ENCODE measurements around the gene RPLP2. TPM values are rescaled to one million over a fixed set of nuclear protein-coding genes. Genes with fewer than 3 reads are reported as not detected.

Gene RPLP2
- total RNA-seq, 2 experiments from 2014 or later = 2,941 to 2,963 TPM

DNA sequence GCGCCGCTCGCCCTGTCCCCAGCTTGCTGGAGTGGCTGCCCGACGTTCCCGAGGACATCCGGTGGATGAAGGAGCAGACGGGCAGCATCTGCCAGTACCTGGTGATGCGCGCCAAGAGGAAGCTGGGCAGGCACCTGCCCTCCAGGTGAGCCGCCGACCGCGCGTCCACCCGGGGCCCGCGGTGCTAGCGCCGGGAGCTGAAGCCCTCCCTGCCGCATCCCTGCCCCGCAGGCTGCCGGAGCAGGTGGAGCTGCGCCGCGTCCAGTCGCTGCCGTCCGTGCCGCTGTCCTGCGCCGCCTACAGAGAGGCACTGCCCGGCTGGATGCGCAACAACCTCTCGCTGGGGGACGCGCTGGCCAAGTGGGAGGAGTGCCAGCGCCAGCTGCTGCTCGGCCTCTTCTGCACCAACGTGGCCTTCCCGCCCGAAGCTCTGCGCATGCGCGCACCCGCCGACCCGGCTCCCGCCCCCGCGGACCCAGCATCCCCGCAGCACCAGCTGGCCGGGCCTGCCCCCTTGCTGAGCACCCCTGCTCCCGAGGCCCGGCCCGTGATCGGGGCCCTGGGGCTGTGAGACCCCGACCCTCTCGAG, 14.6 kb downstream of the RPLP2 start:
- POLR2A ChIA-PET = no interaction called here
- Mint-ChIP-seq H3K4me1 (ENCODE audit: low read depth) (peaks cover 26% of the 10 kb centered on the region), H3K27ac (no peak overlapping the region), H3K36me3 (peaks cover 15% of the 10 kb centered on the region), H3K4me3 (no peak overlapping the region), H3K9me3 (no peaks in the 10 kb centered on the region), H3K27me3 (peaks cover 19% of the 10 kb centered on the region)
- no peak for DNase-seq
- intact Hi-C loops (cut with micrococcal nuclease) = no loop called here
- CTCF ChIA-PET = no interaction called here

GRCh38 chr11:824942-825341, 15.2 kb downstream of the RPLP2 start:
- intact Hi-C loops (cut with micrococcal nuclease) = no loop called here
- Mint-ChIP-seq H3K4me1 (ENCODE audit: low read depth) (peaks cover 26% of the 10 kb centered on the region), H3K27me3 (peaks cover 24% of the 10 kb centered on the region), H3K9me3 (no peaks in the 10 kb centered on the region), H3K36me3 (peaks cover 15% of the 10 kb centered on the region), H3K4me3 (no peak overlapping the region), H3K27ac (no peak overlapping the region)
- CTCF ChIA-PET = no interaction called here
- POLR2A ChIA-PET = no interaction called here
- DNase-seq = no peak

GRCh38 chr11:825366-826226, 15.8 kb downstream of the RPLP2 start:
- POLR2A ChIA-PET = interaction anchor here (1.9 kb wide), 1 partner anchor 11 kb away, joined by 4 read pairs; no protein-coding TSS in a partner anchor
- intact Hi-C loops (cut with micrococcal nuclease) = no loop called here

DNA sequence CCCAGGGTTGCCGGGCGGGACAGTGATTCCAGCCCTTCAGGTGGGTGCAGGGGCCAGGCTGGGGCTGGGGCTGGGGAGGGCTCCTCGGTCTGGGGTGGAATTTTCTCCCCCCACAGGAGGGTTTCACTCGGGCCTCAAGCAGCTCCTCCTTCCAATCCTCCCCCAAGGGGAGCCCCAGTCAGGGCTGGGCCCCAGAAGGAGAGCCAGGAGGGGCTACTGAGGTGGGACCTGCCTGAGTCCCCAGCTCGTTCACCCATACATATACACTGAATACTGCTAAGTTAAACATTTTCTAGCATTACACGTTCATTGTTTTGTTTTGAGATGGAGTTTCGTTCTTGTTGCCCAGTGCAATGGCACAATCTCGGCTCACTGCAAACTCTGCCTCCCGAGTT, 16.5 kb downstream of the RPLP2 start:
- ChIA-PET POLR2A (interaction anchor here (1.9 kb wide), 1 partner anchor 10 kb away, joined by 4 read pairs; no protein-coding TSS in a partner anchor), CTCF (no interaction called here)
- H3K36me3 Mint-ChIP-seq = peaks cover 15% of the 10 kb centered on the region
- no peak for DNase-seq
- H3K4me1 Mint-ChIP-seq (ENCODE audit: low read depth) = peaks cover 19% of the 10 kb centered on the region
- H3K4me3 Mint-ChIP-seq = peak overlapping the region; percentile 57
- H3K27me3 Mint-ChIP-seq = peaks cover 26% of the 10 kb centered on the region
- no peak overlapping the region for H3K27ac Mint-ChIP-seq
- intact Hi-C loops (cut with micrococcal nuclease) = no loop called here
- no peaks in the 10 kb centered on the region for H3K9me3 Mint-ChIP-seq

More at GRCh38 chr11:825366-826226, 15.8 kb downstream of the RPLP2 start:
- peaks cover 25% of the 10 kb centered on the region for H3K4me1 Mint-ChIP-seq (ENCODE audit: low read depth)
- H3K9me3 Mint-ChIP-seq = no peaks in the 10 kb centered on the region
- no peak overlapping the region for H3K4me3 Mint-ChIP-seq
- H3K27me3 Mint-ChIP-seq = peaks cover 24% of the 10 kb centered on the region
- no peak for DNase-seq
- H3K36me3 Mint-ChIP-seq = peaks cover 15% of the 10 kb centered on the region
- no peak overlapping the region for H3K27ac Mint-ChIP-seq
- CTCF ChIA-PET = no interaction called here

- no peak overlapping the region for H3K27ac Mint-ChIP-seq
- H3K36me3 Mint-ChIP-seq = peaks cover 15% of the 10 kb centered on the region
- peaks cover 25% of the 10 kb centered on the region for H3K4me1 Mint-ChIP-seq (ENCODE audit: low read depth)
- intact Hi-C loops (cut with micrococcal nuclease) = no loop called here
- H3K27me3 Mint-ChIP-seq = peaks cover 31% of the 10 kb centered on the region
- H3K4me3 Mint-ChIP-seq = peak overlapping the region; percentile 57
- POLR2A ChIA-PET = interaction anchor here (1.9 kb wide), 1 partner anchor 10 kb away, joined by 4 read pairs; no protein-coding TSS in a partner anchor
- no peaks in the 10 kb centered on the region for H3K9me3 Mint-ChIP-seq
- CTCF ChIA-PET = no interaction called here
- DNase-seq = no peak
Measured at GRCh38 chr11:826836-827145, 17.0 kb downstream of the RPLP2 start.

- Mint-ChIP-seq H3K4me3 (peak overlapping the region; percentile 52), H3K36me3 (peaks cover 15% of the 10 kb centered on the region), H3K9me3 (no peaks in the 10 kb centered on the region), H3K27ac (no peak overlapping the region), H3K27me3 (peaks cover 35% of the 10 kb centered on the region), H3K4me1 (ENCODE audit: low read depth) (peaks cover 26% of the 10 kb centered on the region)
- no peak for DNase-seq
- CTCF ChIA-PET = no interaction called here
- intact Hi-C loops (cut with micrococcal nuclease) = no loop called here
- POLR2A ChIA-PET = interaction anchor here (1.9 kb wide), 1 partner anchor 9 kb away, joined by 4 read pairs; no protein-coding TSS in a partner anchor
Measured at GRCh38 chr11:827146-827896, 17.6 kb downstream of the RPLP2 start.

GRCh38 chr11:827897-828192, 18.1 kb downstream of the RPLP2 start, which contains the start of gene CRACR2B:
Gene CRACR2B (plus strand): TSS chr11:827919. CDS start chr11:828608, 689 bp downstream.
- H3K36me3 Mint-ChIP-seq = peaks cover 15% of the 10 kb centered on the region
- no peak for DNase-seq
- ChIA-PET POLR2A (no interaction called here), CTCF (no interaction called here)
- intact Hi-C loops (cut with micrococcal nuclease) = no loop called here
- H3K4me3 Mint-ChIP-seq = peak within 1 kb of the TSS; percentile 52
- H3K27ac Mint-ChIP-seq = no peak within 1 kb of the TSS
- peaks cover 35% of the 10 kb centered on the region for H3K27me3 Mint-ChIP-seq
- no peaks in the 10 kb centered on the region for H3K9me3 Mint-ChIP-seq
- peaks cover 26% of the 10 kb centered on the region for H3K4me1 Mint-ChIP-seq (ENCODE audit: low read depth)

- CTCF ChIA-PET = interaction anchor here (1.7 kb wide), 1 partner anchor 20 kb away, joined by 6 read pairs; no protein-coding TSS in a partner anchor
Measured at GRCh38 chr11:828506-829175, 18.9 kb downstream of the RPLP2 start.

DNA sequence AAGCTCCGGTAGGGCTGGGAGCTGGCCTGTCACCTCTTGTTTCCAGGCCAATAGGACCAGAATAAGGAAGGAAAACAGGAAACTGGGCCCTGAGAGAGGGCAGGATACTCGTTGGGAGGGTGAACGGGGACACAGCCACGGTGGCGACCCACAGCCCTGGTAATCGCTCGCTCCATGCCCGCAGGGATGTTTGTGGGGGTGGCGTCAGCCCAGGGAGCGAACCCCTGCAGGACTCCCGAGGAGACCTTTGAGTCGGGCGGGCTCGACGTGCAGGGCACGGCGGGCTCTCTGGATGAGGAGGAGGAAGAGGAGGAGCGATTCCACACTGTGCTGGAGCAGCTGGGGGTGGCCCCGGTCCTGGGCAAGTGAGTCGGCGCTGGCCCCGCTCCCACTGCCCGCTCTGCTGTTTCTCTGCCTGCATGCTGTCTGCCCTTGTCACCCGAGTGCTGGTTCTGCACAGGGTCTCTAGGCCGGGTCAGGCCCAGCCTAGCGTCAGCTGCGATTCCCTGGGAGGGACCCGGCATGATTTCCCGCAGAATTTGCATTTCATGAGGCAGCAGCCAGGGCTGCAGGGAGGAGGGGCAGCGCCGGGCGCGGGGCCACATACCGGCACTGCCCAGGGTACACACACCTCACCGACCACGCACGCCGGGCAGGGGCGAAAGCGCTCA, 19.5 kb downstream of the RPLP2 start:
- Mint-ChIP-seq H3K4me1 (ENCODE audit: low read depth) (peaks cover 31% of the 10 kb centered on the region), H3K4me3 (no peak overlapping the region)
- intact Hi-C loops (cut with micrococcal nuclease) = no loop called here

More at GRCh38 chr11:828506-829175, 18.9 kb downstream of the RPLP2 start:
- POLR2A ChIA-PET = interaction anchor here (1.3 kb wide), 1 partner anchor 12 kb away, joined by 5 read pairs; no protein-coding TSS in a partner anchor
- Mint-ChIP-seq H3K9me3 (no peaks in the 10 kb centered on the region), H3K36me3 (peaks cover 12% of the 10 kb centered on the region), H3K4me1 (ENCODE audit: low read depth) (peaks cover 26% of the 10 kb centered on the region), H3K27ac (no peak overlapping the region), H3K27me3 (peaks cover 35% of the 10 kb centered on the region), H3K4me3 (peak overlapping the region; percentile 52)
- intact Hi-C loops (cut with micrococcal nuclease) = no loop called here
- no peak for DNase-seq

GRCh38 chr11:829847-830294, 20.1 kb downstream of the RPLP2 start:
- CTCF ChIA-PET = interaction anchor here (1.7 kb wide), 1 partner anchor 19 kb away, joined by 6 read pairs; no protein-coding TSS in a partner anchor
- intact Hi-C loops (cut with micrococcal nuclease) = loop anchor here (1.0 kb wide), 1 partner anchor 10 kb away; no protein-coding TSS in a partner anchor

More for the DNA sequence above, 19.5 kb downstream of the RPLP2 start:
- POLR2A ChIA-PET = interaction anchor here (1.3 kb wide), 1 partner anchor 11 kb away, joined by 5 read pairs; no protein-coding TSS in a partner anchor
- Mint-ChIP-seq H3K27ac (no peak overlapping the region), H3K36me3 (peaks cover 9% of the 10 kb centered on the region), H3K27me3 (peaks cover 35% of the 10 kb centered on the region), H3K9me3 (no peaks in the 10 kb centered on the region)
- DNase-seq = no peak
- CTCF ChIA-PET = interaction anchor here (1.7 kb wide), 1 partner anchor 19 kb away, joined by 6 read pairs; no protein-coding TSS in a partner anchor

More at GRCh38 chr11:829847-830294, 20.1 kb downstream of the RPLP2 start:
- Mint-ChIP-seq H3K27ac (no peak overlapping the region), H3K36me3 (peaks cover 6% of the 10 kb centered on the region), H3K27me3 (peaks cover 35% of the 10 kb centered on the region), H3K4me3 (no peak overlapping the region), H3K9me3 (no peaks in the 10 kb centered on the region), H3K4me1 (ENCODE audit: low read depth) (peaks cover 33% of the 10 kb centered on the region)
- no peak for DNase-seq
- POLR2A ChIA-PET = no interaction called here

Data from activated CD4-positive, alpha-beta memory T cell treated with anti-CD3 and anti-CD28 coated beads for 36 hours (primary cell).